Uterus (tissue), 4 donors: ENCODE data around the gene SPRY2. TPM values are rescaled to one million over a fixed set of nuclear protein-coding genes. Genes with fewer than 3 reads are reported as not detected.

Experiments
- DNase-seq, 2 donors: peaks; one replicate each; pipeline ENCODE4 v3.0.0-alpha.2; 2019 to 2020
- H3K27ac ChIP-seq, 2 donors: fragments of 200-600 bp; sonication (generic); 1 replicate in 1 of 2; 2 replicates in 1 of 2; pipeline ENCODE4 v1.5.1; 2016 to 2018
- H3K27me3 ChIP-seq, 2 donors: fragments of 200-600 bp; sonication (generic); one replicate each; pipeline ENCODE4 v1.5.1; 2018 to 2019; ENCODE audit warnings: control low read depth in 1 of 2
- H3K36me3 ChIP-seq, 2 donors: fragments of 200-600 bp; sonication (generic); one replicate each; pipeline ENCODE4 v1.5.1; 2019; ENCODE audit warnings: control low read depth in 1 of 2
- H3K4me1 ChIP-seq, 2 donors: fragments of 200-600 bp; sonication (generic); one replicate each; pipeline ENCODE4 v1.5.1; 2018 to 2019; ENCODE audit warnings: control low read depth in 1 of 2
- H3K4me3 ChIP-seq, 2 donors: fragments of 200-600 bp; sonication (generic); 1 replicate in 1 of 2; 2 replicates in 1 of 2; pipeline ENCODE4 v1.5.1; 2018 to 2019; ENCODE audit warnings: mild to moderate bottlenecking in 1 of 2
- H3K9me3 ChIP-seq, 2 donors: fragments of 200-600 bp; sonication (generic); one replicate each; pipeline ENCODE4 v1.5.1; 2019; ENCODE audit warnings: control low read depth in 1 of 2
- POLR2A ChIP-seq, 2 donors: fragments of 450-650 bp; IDR thresholded peaks; one replicate each; pipeline ENCODE4 v1.6.1; 2016; ENCODE audit warnings: antibody characterized with exemption in 2 of 2, mild to moderate bottlenecking in 1 of 2, moderate library complexity in 1 of 2
- intact Hi-C: fragments of 100-400 bp; cut with DNase I; formaldehyde crosslinking; loops from one replicate; pipeline ENCODE4 v1.15.1; 2023; ENCODE audit warnings: low total_unique reads
- total RNA-seq, 4 donors: library from RNA; depleted of rRNA in 3 of 4; stranded (reverse); fragments of >200 nt in 3 of 4; gene quantifications; one replicate each; pipeline versions ENCODE4 v1.1.0 to v1.2.4, GENCODE V29; 2014 to 2023
- TF ChIP-seq, protein P1 (sequence below), 4 experiments: fragments of 200-600 bp in 2 of 4; fragments of 450-650 bp in 2 of 4; sonication (generic) in 2 of 4; IDR thresholded peaks; one replicate each; pipeline ENCODE4 v1.5.1; 2016 to 2019; ENCODE audit warnings: antibody characterized with exemption in 4 of 4, mild to moderate bottlenecking in 2 of 4, moderate library complexity in 1 of 4
- donor health status: DM: yes; HTN: yes; CAD: no.

The SPRY2 gene
- total RNA-seq, 4 donors from 2014 or later = 11.3 to 48.6 (median 45.6) TPM

DNA sequence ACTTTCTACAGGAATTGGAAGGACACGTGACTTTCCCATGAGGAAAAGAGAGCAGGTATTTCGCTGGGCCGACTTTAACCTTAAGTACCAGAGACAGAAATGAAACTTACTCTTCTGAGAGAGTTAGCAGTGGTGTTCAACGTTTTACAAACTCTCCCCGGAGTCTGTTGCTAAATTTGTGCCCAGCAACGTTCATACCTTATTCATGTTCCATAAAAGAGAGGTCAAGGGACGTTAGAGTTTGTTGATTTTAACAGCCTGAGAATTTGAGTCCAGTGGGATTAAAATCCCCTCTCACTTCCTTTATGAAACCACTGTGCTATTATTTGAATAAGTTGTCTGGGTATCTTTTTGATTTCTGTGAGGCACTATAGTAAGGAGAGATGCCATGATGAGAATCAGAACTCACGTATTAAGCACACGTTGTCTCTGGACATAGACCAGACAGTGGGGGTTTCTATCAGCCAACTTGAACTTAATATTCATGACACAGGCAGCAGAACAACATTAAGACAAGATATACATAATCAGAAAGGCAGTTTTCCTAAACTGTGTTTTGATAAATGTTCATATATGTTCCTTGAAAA, 33.4 kb downstream of the SPRY2 start:
- no peaks in the 10 kb centered on the region for H3K9me3 ChIP-seq
- no peaks in the 10 kb centered on the region for H3K27me3 ChIP-seq
- intact Hi-C loops = no loop called here
- no peak for DNase-seq
- TF ChIP-seq POLR2A (IDR thresholded peaks at IDR 0.05) = no peak
- TF ChIP-seq, protein P1, sequence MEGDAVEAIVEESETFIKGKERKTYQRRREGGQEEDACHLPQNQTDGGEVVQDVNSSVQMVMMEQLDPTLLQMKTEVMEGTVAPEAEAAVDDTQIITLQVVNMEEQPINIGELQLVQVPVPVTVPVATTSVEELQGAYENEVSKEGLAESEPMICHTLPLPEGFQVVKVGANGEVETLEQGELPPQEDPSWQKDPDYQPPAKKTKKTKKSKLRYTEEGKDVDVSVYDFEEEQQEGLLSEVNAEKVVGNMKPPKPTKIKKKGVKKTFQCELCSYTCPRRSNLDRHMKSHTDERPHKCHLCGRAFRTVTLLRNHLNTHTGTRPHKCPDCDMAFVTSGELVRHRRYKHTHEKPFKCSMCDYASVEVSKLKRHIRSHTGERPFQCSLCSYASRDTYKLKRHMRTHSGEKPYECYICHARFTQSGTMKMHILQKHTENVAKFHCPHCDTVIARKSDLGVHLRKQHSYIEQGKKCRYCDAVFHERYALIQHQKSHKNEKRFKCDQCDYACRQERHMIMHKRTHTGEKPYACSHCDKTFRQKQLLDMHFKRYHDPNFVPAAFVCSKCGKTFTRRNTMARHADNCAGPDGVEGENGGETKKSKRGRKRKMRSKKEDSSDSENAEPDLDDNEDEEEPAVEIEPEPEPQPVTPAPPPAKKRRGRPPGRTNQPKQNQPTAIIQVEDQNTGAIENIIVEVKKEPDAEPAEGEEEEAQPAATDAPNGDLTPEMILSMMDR (IDR thresholded peaks at IDR 0.05) = no peak
- no peak overlapping the region for H3K27ac ChIP-seq
- no peak overlapping the region for H3K4me3 ChIP-seq
- H3K36me3 ChIP-seq = no peaks in the 10 kb centered on the region
- no peaks in the 10 kb centered on the region for H3K4me1 ChIP-seq

DNA sequence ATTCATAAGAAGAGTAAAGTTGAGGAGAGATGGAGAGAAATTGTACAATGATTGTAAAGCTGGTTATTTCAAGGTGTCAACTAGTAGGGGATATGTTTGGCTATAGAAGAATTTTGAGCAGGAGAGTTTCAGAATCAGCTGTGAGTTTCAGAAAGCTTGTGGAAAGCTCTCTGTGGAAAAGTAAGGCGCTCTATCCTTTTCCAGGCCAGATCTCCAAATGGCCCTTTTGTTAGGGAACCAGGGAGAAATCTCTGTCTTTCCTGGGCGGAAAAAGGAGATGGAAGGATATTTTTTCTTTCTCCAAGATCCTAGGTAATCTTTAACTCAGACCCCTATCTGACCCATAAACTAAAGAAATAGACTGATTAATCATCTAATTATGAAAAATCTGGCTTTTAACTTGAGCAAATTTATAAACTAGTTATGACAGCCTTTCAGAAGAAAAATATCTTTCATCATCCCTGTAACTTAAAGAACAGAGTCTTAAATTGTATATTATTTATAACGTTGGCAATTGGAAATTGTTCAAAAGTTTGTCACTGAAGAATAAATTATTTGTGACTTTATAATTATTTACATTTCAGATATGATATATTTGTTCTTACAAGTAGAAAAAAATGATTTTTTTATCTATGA, 34.5 kb downstream of the SPRY2 start:
- no peaks in the 10 kb centered on the region for H3K27me3 ChIP-seq
- no peaks in the 10 kb centered on the region for H3K9me3 ChIP-seq
- H3K4me1 ChIP-seq = no peaks in the 10 kb centered on the region
- intact Hi-C loops = no loop called here
- TF ChIP-seq, protein P1 (IDR thresholded peaks at IDR 0.05) = no peak
- TF ChIP-seq POLR2A (IDR thresholded peaks at IDR 0.05) = no peak
- H3K36me3 ChIP-seq = no peaks in the 10 kb centered on the region
- H3K27ac ChIP-seq = peak overlapping the region in 1 of 2 donors; percentile 23
- H3K4me3 ChIP-seq = no peak overlapping the region
- no peak for DNase-seq

DNA sequence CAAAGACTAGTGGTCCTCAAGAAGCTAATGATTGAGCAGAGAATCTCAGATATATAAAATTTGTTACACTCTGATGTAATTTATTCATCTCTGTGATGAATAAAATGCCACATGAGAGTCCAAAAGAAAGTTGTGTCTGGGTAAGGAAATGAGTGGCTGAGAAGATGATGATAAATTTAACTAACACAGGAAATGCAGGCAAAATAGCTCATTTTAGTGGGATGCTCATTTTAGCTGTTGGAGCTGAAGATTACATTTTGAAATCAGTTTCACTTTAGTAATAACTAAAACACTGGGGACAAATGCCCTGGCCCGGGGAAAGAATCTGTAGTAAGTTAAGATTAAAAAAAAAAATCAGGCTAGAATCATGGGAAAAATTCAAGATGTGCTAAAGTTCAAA, 35.2 kb downstream of the SPRY2 start:
- H3K4me3 ChIP-seq = no peak overlapping the region
- H3K9me3 ChIP-seq = no peaks in the 10 kb centered on the region
- no peaks in the 10 kb centered on the region for H3K27me3 ChIP-seq
- no peak for DNase-seq
- H3K27ac ChIP-seq = peak overlapping the region in 1 of 2 donors; percentile 23
- no peaks in the 10 kb centered on the region for H3K4me1 ChIP-seq
- H3K36me3 ChIP-seq = no peaks in the 10 kb centered on the region
- intact Hi-C loops = no loop called here
- TF ChIP-seq, protein P1 (IDR thresholded peaks at IDR 0.05) = no peak
- no peak for TF ChIP-seq POLR2A (IDR thresholded peaks at IDR 0.05)

DNA sequence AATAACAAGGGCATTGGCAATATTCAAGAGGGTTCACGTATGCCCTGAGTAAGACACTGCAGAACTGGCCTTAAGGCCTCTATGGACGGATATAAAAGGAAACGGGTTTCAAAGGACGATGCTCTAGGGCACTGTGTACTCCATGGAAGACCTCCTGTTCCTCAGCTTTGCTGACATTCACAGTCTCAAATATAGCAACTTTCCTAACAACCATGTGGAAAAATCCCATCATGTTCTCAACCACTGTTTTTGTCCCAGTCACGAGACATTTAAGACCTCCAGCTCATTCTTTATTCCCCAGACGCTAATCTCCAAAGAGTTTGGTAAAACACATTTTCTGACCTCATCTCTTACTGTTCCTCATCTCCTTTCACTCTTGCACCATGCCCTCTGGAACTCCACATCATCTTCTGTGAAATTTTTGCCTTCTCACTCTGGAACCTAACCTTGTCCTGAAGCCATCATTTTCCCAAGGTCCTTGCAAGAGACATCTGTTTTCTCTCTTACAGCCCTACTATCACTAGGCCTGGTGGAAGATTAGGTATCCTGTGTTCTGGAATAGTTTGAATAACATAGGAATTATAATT, 37.6 kb downstream of the SPRY2 start:
- DNase-seq = no peak
- no peaks in the 10 kb centered on the region for H3K36me3 ChIP-seq
- TF ChIP-seq POLR2A (IDR thresholded peaks at IDR 0.05) = no peak
- TF ChIP-seq, protein P1 (IDR thresholded peaks at IDR 0.05) = no peak
- no peaks in the 10 kb centered on the region for H3K9me3 ChIP-seq
- H3K4me3 ChIP-seq = no peak overlapping the region
- no peaks in the 10 kb centered on the region for H3K27me3 ChIP-seq
- H3K27ac ChIP-seq = no peak overlapping the region
- intact Hi-C loops = no loop called here
- no peaks in the 10 kb centered on the region for H3K4me1 ChIP-seq

DNA sequence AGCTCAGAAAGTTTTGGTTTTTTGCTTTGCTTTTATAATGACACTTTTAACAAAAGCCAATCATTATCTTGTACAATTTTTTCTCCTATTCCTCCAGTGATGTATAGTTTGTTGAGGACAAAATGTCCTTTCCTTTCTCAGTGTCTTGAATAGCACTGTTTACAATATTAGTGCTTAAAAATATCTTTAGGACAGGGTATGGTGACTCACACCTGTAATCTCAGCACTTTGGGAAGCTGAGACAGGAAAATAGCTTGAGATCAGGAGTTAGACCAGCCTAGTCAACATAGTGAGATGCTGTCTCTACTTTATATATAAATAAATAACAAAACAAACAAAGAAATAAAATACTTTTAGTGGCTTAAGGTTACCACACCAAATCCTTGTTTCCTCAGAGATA, 41.9 kb downstream of the SPRY2 start:
- H3K4me1 ChIP-seq = no peaks in the 10 kb centered on the region
- no peaks in the 10 kb centered on the region for H3K36me3 ChIP-seq
- no peak overlapping the region for H3K4me3 ChIP-seq
- no peak for DNase-seq
- intact Hi-C loops = no loop called here
- H3K27ac ChIP-seq = no peak overlapping the region
- no peak for TF ChIP-seq POLR2A (IDR thresholded peaks at IDR 0.05)
- TF ChIP-seq, protein P1 (IDR thresholded peaks at IDR 0.05) = no peak
- H3K27me3 ChIP-seq = no peaks in the 10 kb centered on the region
- no peaks in the 10 kb centered on the region for H3K9me3 ChIP-seq
